ENCODE results near the gene ABCA3.

GRCh38 chr16:2277466-2278271 lies 62.9 kb downstream of the ABCA3 start:
- TF ChIP-seq CTCF (IDR thresholded peaks at IDR 0.05; ENCODE audit: low read depth, low read length) (no peak), EZH2phosphoT487 (IDR thresholded peaks at IDR 0.05; ENCODE audit: low read depth) (no peak)
